SK-N-SH treated with all-trans-retinoic acid at 6 μM for 48 hours (cell line): ENCODE results near the gene TMEM132D.

Experiments used
- ARNTL ChIP-seq: fragments of 450-650 bp; formaldehyde crosslinking; IDR thresholded peaks from 2 replicates; pipeline ENCODE4 v1.5.0; 2020; ENCODE audit warnings: low read depth, mild to moderate bottlenecking, moderate library complexity, borderline replicate concordance
- BACH2 ChIP-seq: fragments of 250-450 bp; sonication (Bioruptor Pico); IDR thresholded peaks from 2 replicates; pipeline ENCODE4 v1.9.0; 2021; ENCODE audit warnings: mild to moderate bottlenecking, borderline replicate concordance
- GLIS3 ChIP-seq: fragments of 250-450 bp; sonication (Bioruptor Pico); IDR thresholded peaks from 2 replicates; pipeline ENCODE4 v1.5.0; 2020; ENCODE audit warnings: mild to moderate bottlenecking, moderate library complexity
- RARB ChIP-seq: fragments of 250-450 bp; sonication (Bioruptor Pico); IDR thresholded peaks from 2 replicates; pipeline ENCODE4 v1.8.0; 2021; ENCODE audit warnings: mild to moderate bottlenecking, moderate library complexity
- SNAI2 ChIP-seq: fragments of 250-450 bp; sonication (Bioruptor Pico); IDR thresholded peaks from 2 replicates; pipeline ENCODE4 v1.5.0; 2020; ENCODE audit warnings: mild to moderate bottlenecking, moderate library complexity
- ZNF8 ChIP-seq: fragments of 450-650 bp; formaldehyde crosslinking; IDR thresholded peaks from 2 replicates; pipeline ENCODE4 v1.5.0; 2020; ENCODE audit warnings: mild to moderate bottlenecking, moderate library complexity

GRCh38 chr12:129328235-129328634 lies 575.6 kb downstream of the TMEM132D start:
- no peak for TF ChIP-seq BACH2 (CRISPR knock-in tag)
- TF ChIP-seq SNAI2 (CRISPR knock-in tag) = no peak
- TF ChIP-seq GLIS3 (CRISPR knock-in tag) = no peak
- no peak for TF ChIP-seq RARB (CRISPR knock-in tag)
- no peak for TF ChIP-seq ARNTL (CRISPR knock-in tag)
- no peak for TF ChIP-seq ZNF8 (CRISPR knock-in tag)
